B cell (primary cell): ENCODE data around the gene BMP7. TPM values are rescaled to one million over a fixed set of nuclear protein-coding genes. Genes with fewer than 3 reads are reported as not detected.

Experiments
- ATAC-seq: fragments of 200-7000 bp; cut with Tn5 transposase; one replicate; pipeline ENCODE4 v1.10.0; 2021; ENCODE audit warnings: low read depth, mild to moderate bottlenecking, moderate number of reproducible peaks, moderate library complexity
- CTCF ChIA-PET: fragments of 350-600 bp; sonication (Branson Sonifier 250); formaldehyde crosslinking; loops from one replicate; lab custom pipeline; 2021; ENCODE audit warnings: antibody characterized with exemption, inconsistent platforms; lab: Charles Lee
- POLR2A ChIA-PET: fragments of 350-600 bp; sonication (Branson Sonifier 250); formaldehyde crosslinking; loops from one replicate; lab custom pipeline; 2021; ENCODE audit warnings: antibody characterized with exemption; lab: Charles Lee
- DNase-seq: peaks from one replicate; pipeline ENCODE4 v3.0.0; 2013
- H2AFZ ChIP-seq: 2 replicates; pipeline ENCODE4 v1.6.1; 2012; ENCODE audit warnings: mild to moderate bottlenecking, low read depth, low read length; ENCODE audit not compliant: insufficient read depth, poor library complexity, severe bottlenecking
- H3K27ac ChIP-seq, 2 donors: 1 replicate in 1 of 2; 2 replicates in 1 of 2; pipeline ENCODE4 v1.5.1; 2012 to 2013; ENCODE audit warnings: low read length in 2 of 2, mild to moderate bottlenecking in 2 of 2, moderate library complexity in 1 of 2
- H3K27me3 ChIP-seq, 4 experiments: fragments of 200-600 bp in 1 of 4; sonication (generic) in 1 of 4; replicated peaks in 1 of 4; 1 replicate in 2 of 4; 2 replicates in 2 of 4; pipeline versions ENCODE4 v1.6.1 to v1.7.0; 2013 to 2016; ENCODE audit warnings: low read length in 3 of 4, mild to moderate bottlenecking in 2 of 4, mixed read lengths in 1 of 4, moderate library complexity in 1 of 4; ENCODE audit not compliant: insufficient read depth in 4 of 4, control insufficient read depth in 3 of 4; ENCODE audit errors: control extremely low read depth in 1 of 4
- H3K36me3 ChIP-seq, 2 experiments: replicated peaks in 1 of 2; 1 replicate in 1 of 2; 2 replicates in 1 of 2; pipeline versions ENCODE4 v1.6.1 to v1.7.1; 2013; ENCODE audit warnings: low read length in 1 of 2; ENCODE audit not compliant: insufficient read depth in 2 of 2, control insufficient read depth in 1 of 2; ENCODE audit errors: control extremely low read depth in 1 of 2, extremely low read depth in 1 of 2
- H3K4me1 ChIP-seq, 2 donors: fragments of 200-600 bp in 1 of 2; sonication (generic) in 1 of 2; 1 replicate in 1 of 2; 2 replicates in 1 of 2; pipeline versions ENCODE4 v1.5.1 to v1.6.1; 2013 to 2017; ENCODE audit warnings: low read length in 2 of 2; ENCODE audit not compliant: control insufficient read depth in 2 of 2, insufficient read depth in 2 of 2
- H3K4me2 ChIP-seq: replicated peaks from 2 replicates; pipeline ENCODE3; 2012; ENCODE audit warnings: mild to moderate bottlenecking, low read depth, low read length; ENCODE audit not compliant: poor library complexity, severe bottlenecking
- H3K4me3 ChIP-seq, 5 experiments: fragments of 200-600 bp in 1 of 5; sonication (generic) in 1 of 5; 1 replicate in 3 of 5; 2 replicates in 2 of 5; pipeline versions ENCODE4 v1.5.1 to v1.7.0; 2011 to 2016; ENCODE audit warnings: low read length in 4 of 5, mild to moderate bottlenecking in 4 of 5, low read depth in 2 of 5, control low read depth in 1 of 5, moderate library complexity in 1 of 5; ENCODE audit not compliant: insufficient read depth in 1 of 5; ENCODE audit errors: control extremely low read depth in 1 of 5, extremely low read depth in 1 of 5
- H3K79me2 ChIP-seq: fragments of 200-600 bp; sonication (generic); one replicate; pipeline ENCODE4 v1.6.0; 2016; ENCODE audit warnings: low read length; ENCODE audit not compliant: control insufficient read depth, insufficient read depth
- H3K9ac ChIP-seq: fragments of 200-600 bp; sonication (generic); 2 replicates; pipeline ENCODE4 v1.6.1; 2017; ENCODE audit warnings: mild to moderate bottlenecking, low read length, moderate library complexity
- H3K9me3 ChIP-seq, 3 donors: one replicate each; pipeline versions ENCODE4 v1.6.1 to v1.7.1; 2013; ENCODE audit warnings: low read length in 2 of 3; ENCODE audit not compliant: control insufficient read depth in 2 of 3, insufficient read depth in 1 of 3; ENCODE audit errors: control extremely low read depth in 1 of 3
- H4K20me1 ChIP-seq: 2 replicates; pipeline ENCODE4 v1.6.0; 2012; ENCODE audit warnings: mild to moderate bottlenecking, low read length; ENCODE audit not compliant: insufficient read depth, control insufficient read depth, poor library complexity, severe bottlenecking
- H3K27ac Mint-ChIP-seq: one replicate; pipeline ENCODE4 v1.8.0; 2021; ENCODE audit warnings: mixed read lengths
- H3K27me3 Mint-ChIP-seq: one replicate; pipeline ENCODE4 v1.8.0; 2021; ENCODE audit warnings: mixed read lengths
- H3K4me1 Mint-ChIP-seq: one replicate; pipeline ENCODE4 v1.8.0; 2021; ENCODE audit warnings: mixed read lengths
- H3K4me3 Mint-ChIP-seq: one replicate; pipeline ENCODE4 v1.8.0; 2021; ENCODE audit warnings: mixed read lengths
- H3K9me3 Mint-ChIP-seq: one replicate; pipeline ENCODE4 v1.8.0; 2022; ENCODE audit warnings: mixed read lengths; ENCODE audit not compliant: insufficient read depth
- CTCF ChIP-seq: fragments of 200-600 bp; IDR thresholded peaks from one replicate; pipeline ENCODE4 v1.8.0; 2022; ENCODE audit warnings: antibody characterized with exemption, mild to moderate bottlenecking
- EZH2 ChIP-seq: IDR thresholded peaks from 2 replicates; pipeline ENCODE4 v1.6.1; 2012; ENCODE audit warnings: borderline replicate concordance, low read depth, mild to moderate bottlenecking, moderate library complexity, low read length; ENCODE audit not compliant: insufficient read depth, poor library complexity, severe bottlenecking
- WGBS: methylation state at CpG from one replicate; pipeline ENCODE4 v1.1.5; 2013; ENCODE audit warnings: missing lambda C conversion rate; ENCODE audit not compliant: insufficient coverage; 5-methylcytosine and 5-hydroxymethylcytosine counted together
- intact Hi-C: fragments of 100-400 bp; cut with micrococcal nuclease; formaldehyde crosslinking; loops from one replicate; pipeline ENCODE4 v1.10.0; 2022
- polyA plus RNA-seq: library from polyadenylated mRNA; depleted of rRNA; stranded (reverse); fragments of >200 nt; gene quantifications from 2 replicates; pipeline ENCODE4 v1.2.3, GENCODE V29; 2012
- total RNA-seq, 2 donors: library from RNA; stranded (reverse); fragments of 120-200 nt in 1 of 2; gene quantifications; 1 replicate in 1 of 2; 2 replicates in 1 of 2; pipeline versions ENCODE4 v1.2.3 to v1.2.4, GENCODE V29; 2013 to 2022

Gene BMP7
- total and polyA plus RNA-seq, 2 donors (not counting 1 experiment from before 2014, with no cell fraction given), result not detected

- intact Hi-C loops, result no loop called here
- H3K27me3 ChIP-seq, result peaks cover 0 to 8% (median 0%) of the 10 kb centered on the region in 4 experiments
- WGBS, result 78% methylated on average over 4 of the region's 7 CpGs
These were observed 27.6 kb upstream of the BMP7 start for GRCh38 chr20:57293995-57294394.

GRCh38 chr20:57292611-57293010, 26.2 kb upstream of the BMP7 start:
- H3K27ac ChIP-seq, result no peak overlapping the region
- no peak overlapping the region for H3K9ac ChIP-seq
- intact Hi-C loops, result no loop called here
- peaks cover 44% of the 10 kb centered on the region for H3K27me3 Mint-ChIP-seq
- H3K4me2 ChIP-seq, result no peak overlapping the region
- no peaks in the 10 kb centered on the region for H3K79me2 ChIP-seq
- H4K20me1 ChIP-seq, result no peaks in the 10 kb centered on the region
- TF ChIP-seq EZH2 (no peak), CTCF (no peak)
- H3K36me3 ChIP-seq, result no peaks in the 10 kb centered on the region
- no peak for ATAC-seq
- no peak overlapping the region for H3K27ac Mint-ChIP-seq
- no peaks in the 10 kb centered on the region for H3K4me1 Mint-ChIP-seq
- H2AFZ ChIP-seq, result no peak overlapping the region
- WGBS, result 60% methylated on average over 1 of the region's 2 CpGs
- DNase-seq, result no peak
- ChIA-PET POLR2A (no interaction called here), CTCF (no interaction called here)
- no peak overlapping the region for H3K4me3 Mint-ChIP-seq
- H3K4me3 ChIP-seq, result no peak overlapping the region
- H3K4me1 ChIP-seq, result no peaks in the 10 kb centered on the region
- H3K9me3 ChIP-seq, result peaks cover 0 to 4% (median 0%) of the 10 kb centered on the region in 3 donors
- H3K9me3 Mint-ChIP-seq, result no peaks in the 10 kb centered on the region
- H3K27me3 ChIP-seq, result peaks cover 0 to 14% (median 0%) of the 10 kb centered on the region in 4 experiments

More at GRCh38 chr20:57293995-57294394, 27.6 kb upstream of the BMP7 start:
- H3K4me1 ChIP-seq, result no peaks in the 10 kb centered on the region
- H3K4me2 ChIP-seq, result no peak overlapping the region
- no peak overlapping the region for H3K9ac ChIP-seq
- H3K9me3 Mint-ChIP-seq, result no peaks in the 10 kb centered on the region
- peaks cover 0 to 4% (median 0%) of the 10 kb centered on the region in 3 donors for H3K9me3 ChIP-seq
- no peak overlapping the region for H3K4me3 ChIP-seq
- POLR2A ChIA-PET, result no interaction called here
- no peaks in the 10 kb centered on the region for H3K79me2 ChIP-seq
- H3K4me1 Mint-ChIP-seq, result no peaks in the 10 kb centered on the region
- H3K27ac Mint-ChIP-seq, result no peak overlapping the region
- DNase-seq (no peak), ATAC-seq (no peak)
- H3K4me3 Mint-ChIP-seq, result no peak overlapping the region
- H3K36me3 ChIP-seq, result no peaks in the 10 kb centered on the region
- no peaks in the 10 kb centered on the region for H4K20me1 ChIP-seq
- no peak overlapping the region for H2AFZ ChIP-seq
- no peak overlapping the region for H3K27ac ChIP-seq
- H3K27me3 Mint-ChIP-seq, result peaks cover 30% of the 10 kb centered on the region
- TF ChIP-seq CTCF, result no peak
- no peak for TF ChIP-seq EZH2
- CTCF ChIA-PET, result no interaction called here
